Measurements from ENCODE around the gene CHD1. TPM values are rescaled to one million over a fixed set of nuclear protein-coding genes. Genes with fewer than 3 reads are reported as not detected.

Gene CHD1
- total RNA-seq, 1 donor from 2014 or later: 24.6 TPM

DNA sequence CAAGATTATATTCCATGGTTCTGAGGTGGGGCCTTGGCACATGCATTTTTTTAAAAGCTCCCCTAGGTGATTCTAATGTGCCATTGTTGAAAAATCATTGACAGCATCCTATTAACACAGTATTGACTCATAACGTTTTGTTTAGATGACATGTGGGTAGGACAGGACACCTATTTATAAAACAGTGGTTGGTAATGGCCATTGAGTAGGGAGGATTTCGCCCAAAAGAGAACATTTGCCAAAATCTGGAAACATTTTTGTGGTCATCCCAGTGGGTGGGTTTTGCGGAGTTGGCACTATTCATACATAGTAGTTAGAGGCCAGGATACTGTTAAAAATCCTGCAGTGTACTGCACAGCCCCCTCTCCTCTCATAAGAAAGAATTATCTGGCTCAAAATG lies 6.4 kb upstream of the CHD1 start:
- DNase-seq (ENCODE audit: low spot score): no peak
- TF ChIP-seq, protein P1, sequence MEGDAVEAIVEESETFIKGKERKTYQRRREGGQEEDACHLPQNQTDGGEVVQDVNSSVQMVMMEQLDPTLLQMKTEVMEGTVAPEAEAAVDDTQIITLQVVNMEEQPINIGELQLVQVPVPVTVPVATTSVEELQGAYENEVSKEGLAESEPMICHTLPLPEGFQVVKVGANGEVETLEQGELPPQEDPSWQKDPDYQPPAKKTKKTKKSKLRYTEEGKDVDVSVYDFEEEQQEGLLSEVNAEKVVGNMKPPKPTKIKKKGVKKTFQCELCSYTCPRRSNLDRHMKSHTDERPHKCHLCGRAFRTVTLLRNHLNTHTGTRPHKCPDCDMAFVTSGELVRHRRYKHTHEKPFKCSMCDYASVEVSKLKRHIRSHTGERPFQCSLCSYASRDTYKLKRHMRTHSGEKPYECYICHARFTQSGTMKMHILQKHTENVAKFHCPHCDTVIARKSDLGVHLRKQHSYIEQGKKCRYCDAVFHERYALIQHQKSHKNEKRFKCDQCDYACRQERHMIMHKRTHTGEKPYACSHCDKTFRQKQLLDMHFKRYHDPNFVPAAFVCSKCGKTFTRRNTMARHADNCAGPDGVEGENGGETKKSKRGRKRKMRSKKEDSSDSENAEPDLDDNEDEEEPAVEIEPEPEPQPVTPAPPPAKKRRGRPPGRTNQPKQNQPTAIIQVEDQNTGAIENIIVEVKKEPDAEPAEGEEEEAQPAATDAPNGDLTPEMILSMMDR (IDR thresholded peaks at IDR 0.05): no peak
- Mint-ChIP-seq H3K36me3 (ENCODE audit: low read depth) (no peaks in the 10 kb centered on the region), H3K27me3 (ENCODE audit: low read depth) (no peaks in the 10 kb centered on the region), H3K4me1 (ENCODE audit: low read depth) (peaks cover 40% of the 10 kb centered on the region), H3K27ac (ENCODE audit: unreplicated experiment) (no peak overlapping the region), H3K9me3 (ENCODE audit: low read depth) (no peaks in the 10 kb centered on the region), H3K4me3 (ENCODE audit: unreplicated experiment) (no peak overlapping the region)

DNA sequence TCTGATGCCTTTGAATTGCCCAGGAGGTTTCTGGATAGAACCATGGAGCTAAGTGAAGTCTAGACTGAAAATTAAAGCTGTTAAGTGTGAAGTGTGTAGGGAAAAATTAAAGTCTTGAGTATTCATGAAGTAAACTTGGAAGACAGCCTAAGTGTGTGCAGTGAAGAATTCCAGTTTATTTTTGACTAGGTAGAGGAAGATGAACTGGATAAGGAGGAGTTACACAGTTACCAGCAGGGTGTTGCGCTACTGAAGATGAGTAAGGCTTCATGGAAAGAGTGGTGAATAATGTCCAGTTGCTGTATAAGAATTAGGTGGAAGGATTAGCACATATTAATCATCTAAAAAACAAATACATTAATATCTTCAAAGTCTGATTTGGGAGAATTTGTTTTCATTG lies 5.7 kb upstream of the CHD1 start:
- TF ChIP-seq, protein P1 (IDR thresholded peaks at IDR 0.05): no peak
- Mint-ChIP-seq H3K36me3 (ENCODE audit: low read depth) (no peaks in the 10 kb centered on the region), H3K4me3 (ENCODE audit: unreplicated experiment) (no peak overlapping the region), H3K27ac (ENCODE audit: unreplicated experiment) (no peak overlapping the region), H3K9me3 (ENCODE audit: low read depth) (no peaks in the 10 kb centered on the region), H3K27me3 (ENCODE audit: low read depth) (no peaks in the 10 kb centered on the region), H3K4me1 (ENCODE audit: low read depth) (peaks cover 45% of the 10 kb centered on the region)
- no peak for DNase-seq (ENCODE audit: low spot score)

DNA sequence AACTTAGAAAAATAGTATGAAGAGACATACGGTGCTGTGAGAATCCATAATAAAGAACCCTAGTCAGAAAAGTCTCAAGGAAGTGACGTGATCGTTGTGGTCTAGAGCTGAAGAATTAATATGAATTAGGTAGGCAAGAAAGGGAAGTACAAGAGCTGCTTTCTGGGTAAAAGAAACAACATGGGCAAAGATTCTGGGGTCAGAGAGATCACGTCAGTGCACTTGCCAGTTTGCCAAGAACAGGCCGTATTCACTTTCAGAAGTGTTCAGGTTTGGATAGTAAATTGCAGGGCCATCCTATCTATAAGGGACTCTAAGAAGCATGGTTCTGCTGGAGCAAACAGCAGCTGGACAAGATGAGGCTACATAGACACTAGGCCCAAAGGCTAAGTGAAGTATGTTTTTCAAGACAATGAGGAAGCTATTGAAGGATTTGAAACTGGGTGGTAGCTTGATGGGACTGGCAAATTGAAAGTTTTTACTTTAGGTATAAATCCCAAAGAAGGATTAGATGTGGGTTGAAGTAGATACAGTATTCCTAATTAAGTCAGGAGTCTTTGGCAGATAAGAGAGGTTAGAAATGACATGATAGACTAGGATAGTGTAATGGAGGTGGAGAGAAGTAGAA lies 4.8 kb upstream of the CHD1 start:
- TF ChIP-seq, protein P1 (IDR thresholded peaks at IDR 0.05): no peak
- Mint-ChIP-seq H3K36me3 (ENCODE audit: low read depth) (no peaks in the 10 kb centered on the region), H3K4me3 (ENCODE audit: unreplicated experiment) (no peak overlapping the region)

DNA sequence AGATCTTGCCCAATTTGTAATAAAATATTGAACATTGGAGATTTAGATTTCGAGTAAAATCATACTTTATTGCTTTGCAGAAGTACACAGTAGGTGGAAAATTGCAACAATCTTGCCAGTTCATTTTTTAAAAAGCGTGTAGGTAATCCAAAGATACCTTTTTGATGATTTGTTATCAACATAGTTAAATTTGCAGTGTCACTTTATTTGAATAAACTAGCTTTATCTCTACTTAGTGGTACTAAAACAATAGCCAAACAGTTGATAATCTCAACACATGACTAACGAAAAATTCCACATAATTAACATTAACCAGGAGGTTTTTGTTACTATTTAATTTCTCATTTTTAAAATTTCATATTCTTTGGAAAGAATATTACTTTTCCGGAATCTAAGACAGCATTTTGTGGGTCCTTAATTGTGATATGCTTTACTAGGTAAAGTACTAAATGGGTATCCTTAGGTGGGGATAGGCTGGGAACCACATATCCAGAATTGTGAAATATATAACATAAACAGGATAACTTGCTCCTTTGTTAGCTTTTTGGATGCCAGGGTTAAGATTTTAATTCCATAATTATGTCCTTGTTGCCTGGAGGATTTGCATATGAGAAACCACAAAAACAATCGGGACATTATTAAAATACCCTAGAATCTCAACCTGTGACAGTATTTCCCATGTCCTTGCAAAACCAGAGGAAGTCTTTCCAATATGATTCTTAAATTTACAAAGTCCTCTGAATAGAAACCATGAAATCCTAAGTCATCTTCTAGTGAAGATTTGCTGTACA lies 2.4 kb upstream of the CHD1 start:
- H3K4me1 Mint-ChIP-seq (ENCODE audit: low read depth): peaks cover 48% of the 10 kb centered on the region
- no peak overlapping the region for H3K27ac Mint-ChIP-seq (ENCODE audit: unreplicated experiment)

More for the DNA sequence above, 4.8 kb upstream of the CHD1 start:
- Mint-ChIP-seq H3K27ac (ENCODE audit: unreplicated experiment) (peak overlapping the region; percentile 34), H3K27me3 (ENCODE audit: low read depth) (no peaks in the 10 kb centered on the region), H3K4me1 (ENCODE audit: low read depth) (peaks cover 42% of the 10 kb centered on the region), H3K9me3 (ENCODE audit: low read depth) (no peaks in the 10 kb centered on the region)
- no peak for DNase-seq (ENCODE audit: low spot score)

DNA sequence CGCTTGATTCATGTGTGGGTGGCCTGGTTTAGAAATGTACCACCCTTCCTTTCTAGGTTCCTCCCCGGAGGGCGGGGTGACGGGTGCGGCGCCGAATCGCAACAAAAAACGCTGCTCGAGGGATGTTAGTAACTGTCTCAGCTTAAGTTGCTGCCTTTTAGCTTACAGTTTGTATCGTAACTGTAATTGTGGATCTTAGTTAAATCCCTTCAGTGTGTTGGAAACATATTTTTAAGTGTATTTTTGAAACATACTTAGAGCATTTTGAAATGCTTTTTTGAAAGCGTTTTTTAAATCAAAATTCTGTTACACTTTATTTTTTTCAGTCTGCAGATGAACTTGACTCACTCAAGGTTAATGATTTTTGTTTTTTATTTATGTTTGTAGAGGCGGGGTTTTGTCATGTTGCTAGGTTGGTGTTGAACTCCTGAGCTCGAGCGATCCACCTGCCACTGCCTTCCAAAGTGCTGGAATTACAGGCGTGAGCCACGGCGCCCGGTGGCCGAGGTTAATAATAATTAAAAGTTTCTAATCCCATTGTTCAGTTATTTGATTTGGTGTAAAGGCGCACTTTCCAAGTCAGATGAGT lies 997 bp upstream of the CHD1 start:
- peaks cover 1% of the 10 kb centered on the region for H3K36me3 Mint-ChIP-seq (ENCODE audit: low read depth)
- no peaks in the 10 kb centered on the region for H3K9me3 Mint-ChIP-seq (ENCODE audit: low read depth)
- peaks cover 41% of the 10 kb centered on the region for H3K4me1 Mint-ChIP-seq (ENCODE audit: low read depth)

More for the DNA sequence above, 2.4 kb upstream of the CHD1 start:
- no peaks in the 10 kb centered on the region for H3K27me3 Mint-ChIP-seq (ENCODE audit: low read depth)
- no peaks in the 10 kb centered on the region for H3K36me3 Mint-ChIP-seq (ENCODE audit: low read depth)
- H3K4me3 Mint-ChIP-seq (ENCODE audit: unreplicated experiment): no peak overlapping the region
- TF ChIP-seq, protein P1 (IDR thresholded peaks at IDR 0.05): no peak
- H3K9me3 Mint-ChIP-seq (ENCODE audit: low read depth): no peaks in the 10 kb centered on the region
- no peak for DNase-seq (ENCODE audit: low spot score)

More for the DNA sequence above, 997 bp upstream of the CHD1 start:
- H3K4me3 Mint-ChIP-seq (ENCODE audit: unreplicated experiment): peak overlapping the region; percentile 96
- TF ChIP-seq, protein P1 (IDR thresholded peaks at IDR 0.05): no peak
- no peaks in the 10 kb centered on the region for H3K27me3 Mint-ChIP-seq (ENCODE audit: low read depth)
- H3K27ac Mint-ChIP-seq (ENCODE audit: unreplicated experiment): peak overlapping the region; percentile 100
- DNase-seq (ENCODE audit: low spot score): no peak
